ENCODE data around the gene AVP. TPM values are rescaled to one million over a fixed set of nuclear protein-coding genes. Genes with fewer than 3 reads are reported as not detected.

Gene AVP
- total RNA-seq, 2 experiments from 2014 or later = not detected

DNA sequence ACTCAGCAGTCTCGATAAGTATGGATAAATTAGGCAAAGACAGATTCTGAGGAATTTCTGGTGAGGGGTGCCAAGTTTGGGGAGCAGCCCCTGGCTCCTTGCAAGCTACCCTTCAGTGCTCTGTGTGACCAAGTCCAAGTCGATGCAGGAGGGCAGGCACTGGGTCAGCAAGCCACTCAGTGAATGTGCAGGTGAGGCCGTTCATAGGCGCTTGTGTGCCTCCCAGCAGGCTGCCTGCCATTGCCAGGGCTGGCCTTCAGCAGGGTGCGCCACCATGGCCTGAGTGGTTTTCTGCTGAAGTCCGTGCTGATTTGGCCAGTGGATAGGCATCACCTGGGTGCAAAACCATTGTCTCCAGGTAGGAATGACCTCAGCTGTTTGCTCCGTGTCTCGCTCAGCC, 44.4 kb downstream of the AVP start:
- CTCF ChIA-PET (ENCODE audit: unreplicated experiment) = no interaction called here
- BruUV-seq (replicated peaks) = no TSS peak

DNA sequence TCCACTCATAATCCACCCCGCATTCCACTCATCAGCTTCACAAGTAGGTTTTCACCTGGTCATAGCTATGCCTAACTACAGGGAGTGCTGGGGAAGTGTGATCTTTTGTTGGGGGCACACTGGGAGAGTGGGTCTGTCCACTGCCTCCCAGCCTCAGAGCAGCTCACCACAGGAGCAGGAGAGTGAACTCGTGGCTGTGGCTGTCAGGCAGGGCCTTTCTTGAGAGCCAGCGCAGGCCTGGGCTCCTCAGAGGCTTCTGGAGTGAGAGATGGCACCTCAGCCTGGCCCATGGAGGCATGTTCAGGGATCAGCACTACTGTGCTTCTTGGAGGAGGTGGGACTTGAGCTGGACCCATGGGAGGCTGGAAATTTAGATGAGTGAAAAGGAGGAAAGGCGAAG, 45.1 kb downstream of the AVP start:
- Histone ChIP-seq H3K79me2 (ENCODE audit: insufficient read depth, low read depth, low read length) (no peaks in the 10 kb centered on the region), H3K4me3 (ENCODE audit: low read depth, low read length, poor library complexity, severe bottlenecking) (no peak overlapping the region), H3K9me2 (ENCODE audit: insufficient read depth, low read length) (no peaks in the 10 kb centered on the region), H3K4me1 (ENCODE audit: insufficient read depth, low read length, poor library complexity, severe bottlenecking) (no peaks in the 10 kb centered on the region), H3K9me3 (ENCODE audit: low read length) (no peaks in the 10 kb centered on the region), H3K27ac (ENCODE audit: low read depth, low read length, poor library complexity, severe bottlenecking) (no peak overlapping the region), H4K20me1 (ENCODE audit: insufficient read depth, low read length) (no peaks in the 10 kb centered on the region), H3K36me3 (ENCODE audit: insufficient read depth, low read length) (peaks cover 50% of the 10 kb centered on the region), H3K4me2 (ENCODE audit: low read length) (no peak overlapping the region), H2AFZ (ENCODE audit: low read length) (no peak overlapping the region)
- CTCF ChIA-PET (ENCODE audit: unreplicated experiment) = no interaction called here
- DNase-seq (ENCODE audit: low spot score) = no peak
- BruUV-seq (replicated peaks) = no TSS peak
- intact Hi-C loops (cut with micrococcal nuclease; ENCODE audit: unreplicated experiment) = no loop called here
- TF ChIP-seq, protein P1, sequence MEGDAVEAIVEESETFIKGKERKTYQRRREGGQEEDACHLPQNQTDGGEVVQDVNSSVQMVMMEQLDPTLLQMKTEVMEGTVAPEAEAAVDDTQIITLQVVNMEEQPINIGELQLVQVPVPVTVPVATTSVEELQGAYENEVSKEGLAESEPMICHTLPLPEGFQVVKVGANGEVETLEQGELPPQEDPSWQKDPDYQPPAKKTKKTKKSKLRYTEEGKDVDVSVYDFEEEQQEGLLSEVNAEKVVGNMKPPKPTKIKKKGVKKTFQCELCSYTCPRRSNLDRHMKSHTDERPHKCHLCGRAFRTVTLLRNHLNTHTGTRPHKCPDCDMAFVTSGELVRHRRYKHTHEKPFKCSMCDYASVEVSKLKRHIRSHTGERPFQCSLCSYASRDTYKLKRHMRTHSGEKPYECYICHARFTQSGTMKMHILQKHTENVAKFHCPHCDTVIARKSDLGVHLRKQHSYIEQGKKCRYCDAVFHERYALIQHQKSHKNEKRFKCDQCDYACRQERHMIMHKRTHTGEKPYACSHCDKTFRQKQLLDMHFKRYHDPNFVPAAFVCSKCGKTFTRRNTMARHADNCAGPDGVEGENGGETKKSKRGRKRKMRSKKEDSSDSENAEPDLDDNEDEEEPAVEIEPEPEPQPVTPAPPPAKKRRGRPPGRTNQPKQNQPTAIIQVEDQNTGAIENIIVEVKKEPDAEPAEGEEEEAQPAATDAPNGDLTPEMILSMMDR (conservative IDR thresholded peaks at IDR 0.05; ENCODE audit: low read length) = no peak
- no peak for TF ChIP-seq EZH2phosphoT487 (IDR thresholded peaks at IDR 0.05; ENCODE audit: borderline replicate concordance, low read depth, low read length)
- POLR2A ChIA-PET = interaction anchor here (0.6 kb wide), 1 partner anchor 355 kb away, joined by 4 read pairs; no protein-coding TSS in a partner anchor

More for the DNA sequence above, 44.4 kb downstream of the AVP start:
- POLR2A ChIA-PET = no interaction called here
- no peak for TF ChIP-seq EZH2phosphoT487 (IDR thresholded peaks at IDR 0.05; ENCODE audit: borderline replicate concordance, low read depth, low read length)
- TF ChIP-seq, protein P1 (conservative IDR thresholded peaks at IDR 0.05; ENCODE audit: low read length) = no peak
- H3K4me2 ChIP-seq (ENCODE audit: low read length) = no peak overlapping the region
- H3K9me3 ChIP-seq (ENCODE audit: low read length) = no peaks in the 10 kb centered on the region
- no peak for DNase-seq (ENCODE audit: low spot score)
- H3K36me3 ChIP-seq (ENCODE audit: insufficient read depth, low read length) = peaks cover 43% of the 10 kb centered on the region
- H3K27ac ChIP-seq (ENCODE audit: low read depth, low read length, poor library complexity, severe bottlenecking) = no peak overlapping the region
- peaks cover 3% of the 10 kb centered on the region for H3K4me1 ChIP-seq (ENCODE audit: insufficient read depth, low read length, poor library complexity, severe bottlenecking)
- no peaks in the 10 kb centered on the region for H3K9me2 ChIP-seq (ENCODE audit: insufficient read depth, low read length)
- no peaks in the 10 kb centered on the region for H3K79me2 ChIP-seq (ENCODE audit: insufficient read depth, low read depth, low read length)
- H2AFZ ChIP-seq (ENCODE audit: low read length) = no peak overlapping the region
- H3K4me3 ChIP-seq (ENCODE audit: low read depth, low read length, poor library complexity, severe bottlenecking) = no peak overlapping the region
- intact Hi-C loops (cut with micrococcal nuclease; ENCODE audit: unreplicated experiment) = no loop called here
- H4K20me1 ChIP-seq (ENCODE audit: insufficient read depth, low read length) = no peaks in the 10 kb centered on the region

DNA sequence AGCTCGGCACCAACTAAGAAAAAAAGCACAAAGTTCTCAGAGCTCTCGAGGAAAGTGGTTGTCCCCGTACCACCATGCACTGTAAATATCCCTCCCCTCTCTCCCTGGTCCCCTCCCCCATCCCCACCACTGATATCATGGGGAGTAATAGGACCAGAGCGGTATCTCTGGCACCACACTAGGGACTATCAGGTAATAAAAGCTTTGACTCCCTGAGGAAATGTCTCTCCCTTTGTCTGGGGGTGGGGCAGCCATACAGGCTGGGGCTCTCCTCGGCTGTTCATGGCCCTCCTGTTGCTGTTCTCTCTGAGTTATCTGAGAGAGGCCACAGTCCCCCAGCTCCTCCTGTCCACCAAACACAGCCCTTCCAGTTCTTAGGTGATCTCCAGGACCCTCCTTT, 46.1 kb downstream of the AVP start:
- no peak overlapping the region for H3K4me3 ChIP-seq (ENCODE audit: low read depth, low read length, poor library complexity, severe bottlenecking)
- H3K36me3 ChIP-seq (ENCODE audit: insufficient read depth, low read length) = peaks cover 54% of the 10 kb centered on the region
- TF ChIP-seq, protein P1 (conservative IDR thresholded peaks at IDR 0.05; ENCODE audit: low read length) = no peak
- TF ChIP-seq EZH2phosphoT487 (IDR thresholded peaks at IDR 0.05; ENCODE audit: borderline replicate concordance, low read depth, low read length) = no peak
- DNase-seq (ENCODE audit: low spot score) = no peak
- no peaks in the 10 kb centered on the region for H3K9me2 ChIP-seq (ENCODE audit: insufficient read depth, low read length)
- no peak overlapping the region for H2AFZ ChIP-seq (ENCODE audit: low read length)
- H3K79me2 ChIP-seq (ENCODE audit: insufficient read depth, low read depth, low read length) = no peaks in the 10 kb centered on the region
- CTCF ChIA-PET (ENCODE audit: unreplicated experiment) = no interaction called here
- H4K20me1 ChIP-seq (ENCODE audit: insufficient read depth, low read length) = no peaks in the 10 kb centered on the region
- no peak overlapping the region for H3K4me2 ChIP-seq (ENCODE audit: low read length)
- H3K9me3 ChIP-seq (ENCODE audit: low read length) = no peaks in the 10 kb centered on the region
- BruUV-seq (replicated peaks) = no TSS peak
- H3K27ac ChIP-seq (ENCODE audit: low read depth, low read length, poor library complexity, severe bottlenecking) = no peak overlapping the region
- intact Hi-C loops (cut with micrococcal nuclease; ENCODE audit: unreplicated experiment) = no loop called here
- no peaks in the 10 kb centered on the region for H3K4me1 ChIP-seq (ENCODE audit: insufficient read depth, low read length, poor library complexity, severe bottlenecking)
- POLR2A ChIA-PET = no interaction called here

All from OCI-LY7 (cell line).